ENCODE measurements around the gene C14orf180.

C14orf180 gene

DNA sequence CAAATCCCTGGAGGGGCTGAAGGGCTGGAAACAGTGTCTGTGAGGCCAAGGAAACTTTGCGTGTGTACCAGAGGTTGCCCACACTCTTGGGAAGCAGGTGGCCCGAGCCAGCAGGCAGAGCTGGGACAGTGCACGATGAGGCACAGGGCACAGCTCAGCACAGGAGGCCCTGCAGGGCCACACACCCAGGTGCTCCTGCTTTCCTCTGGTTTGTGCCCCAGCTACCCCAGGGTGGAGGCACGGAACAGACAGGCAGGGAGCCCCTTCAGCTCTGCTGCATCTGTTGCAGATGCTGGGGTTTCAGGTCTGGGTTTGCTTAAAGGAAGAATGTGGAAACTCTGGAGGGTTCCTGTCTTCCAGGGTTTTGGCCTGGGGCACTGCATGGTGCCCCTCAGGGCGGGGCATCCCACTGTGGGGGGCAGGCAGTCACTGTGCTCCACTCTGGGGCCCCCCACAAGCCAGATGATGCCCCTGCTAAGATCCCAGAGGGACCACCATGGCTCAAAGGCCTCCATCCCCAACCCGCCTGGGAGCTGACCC lies 16.4 kb downstream of the C14orf180 start:
- no peak for DNase-seq

DNA sequence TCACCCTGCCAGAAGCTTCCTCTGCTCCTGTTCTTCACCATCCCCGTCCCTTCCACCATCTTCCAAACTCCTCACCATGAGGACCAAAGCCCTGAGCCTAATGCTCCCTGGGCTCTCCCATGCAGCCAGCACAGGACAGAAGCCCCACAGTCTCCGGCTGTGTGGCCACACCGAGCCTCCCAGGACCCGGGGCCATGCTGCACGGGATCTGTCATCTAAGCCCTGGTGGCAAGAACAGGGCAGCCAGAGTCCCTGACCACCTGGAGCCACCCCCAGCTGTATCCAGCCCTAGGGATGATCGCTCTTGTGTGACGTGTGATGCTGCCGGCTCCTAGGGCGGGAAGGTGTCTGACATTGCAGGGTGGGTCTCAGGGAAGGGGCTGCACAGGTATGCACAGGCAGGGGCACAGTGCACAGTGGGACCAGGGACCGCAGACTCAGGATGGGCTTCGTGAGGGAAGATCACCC lies 16.9 kb downstream of the C14orf180 start:
- DNase-seq, result no peak

- no peak for DNase-seq
Measured at GRCh38 chr14:104596927-104597351, 17.4 kb downstream of the C14orf180 start.

DNA sequence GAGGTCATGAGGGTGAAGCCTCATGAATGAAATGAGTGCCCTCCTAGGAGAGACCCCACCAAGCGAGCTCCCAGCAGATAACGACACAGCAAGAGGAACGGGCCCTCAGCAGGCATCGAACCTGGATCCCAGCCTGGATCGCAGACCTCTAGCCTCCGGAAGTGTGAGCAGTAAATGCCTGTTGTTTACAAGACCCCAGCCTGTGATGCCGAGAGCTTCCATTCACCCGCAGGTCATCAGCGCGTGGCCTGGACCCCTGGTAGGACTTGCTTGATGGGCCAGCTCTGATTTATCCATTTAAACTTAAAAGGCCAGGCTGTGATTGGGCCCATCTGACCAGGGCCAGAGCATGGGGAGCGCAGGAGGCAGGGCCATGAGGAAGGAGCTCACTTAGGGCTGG lies 18.0 kb downstream of the C14orf180 start:
- no peak for DNase-seq

- no peak for DNase-seq
Measured at GRCh38 chr14:104598039-104598909, 18.7 kb downstream of the C14orf180 start.

DNA sequence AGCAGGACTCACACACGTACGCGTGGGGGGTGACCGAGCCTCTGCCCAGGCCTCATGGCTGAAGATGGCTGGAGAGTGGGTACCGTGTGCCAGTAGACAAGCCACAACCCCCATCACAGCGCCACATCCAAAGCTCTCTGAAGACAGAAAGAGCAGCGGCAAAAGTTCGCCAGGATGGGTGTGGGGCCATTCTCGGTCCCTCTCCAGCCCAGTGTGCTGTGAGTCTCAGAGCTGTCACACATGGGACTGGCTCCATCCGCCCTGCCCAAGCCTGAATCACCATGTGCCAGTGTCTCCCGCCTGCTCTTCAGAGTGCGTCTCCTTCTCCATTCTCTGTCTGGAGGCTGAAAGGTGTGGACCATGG lies 19.3 kb downstream of the C14orf180 start:
- no peak for DNase-seq

DNA sequence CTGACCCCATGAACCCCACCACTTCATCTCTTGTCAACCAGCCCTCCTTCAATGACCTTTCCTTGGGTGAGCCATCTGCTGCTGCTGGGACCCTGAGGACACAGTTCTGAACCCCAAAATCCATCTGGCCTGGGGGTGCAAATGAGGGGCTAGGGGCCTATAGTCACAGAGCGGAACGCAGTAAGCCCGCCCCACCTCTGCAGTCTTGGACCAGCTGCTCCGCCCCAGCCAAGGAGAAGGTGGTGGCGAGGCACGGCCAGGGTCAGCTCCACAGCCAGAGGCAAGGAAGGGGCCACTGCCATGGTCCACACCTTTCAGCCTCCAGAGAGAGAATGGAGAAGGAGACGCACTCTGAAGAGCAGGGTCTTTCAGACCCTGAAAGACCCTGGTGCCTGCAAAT lies 19.9 kb downstream of the C14orf180 start:
- DNase-seq, result no peak

- DNase-seq, result no peak
Measured at GRCh38 chr14:104600141-104600643, 20.6 kb downstream of the C14orf180 start.

GRCh38 chr14:104600805-104601204 lies 21.2 kb downstream of the C14orf180 start:
- no peak for DNase-seq

DNA sequence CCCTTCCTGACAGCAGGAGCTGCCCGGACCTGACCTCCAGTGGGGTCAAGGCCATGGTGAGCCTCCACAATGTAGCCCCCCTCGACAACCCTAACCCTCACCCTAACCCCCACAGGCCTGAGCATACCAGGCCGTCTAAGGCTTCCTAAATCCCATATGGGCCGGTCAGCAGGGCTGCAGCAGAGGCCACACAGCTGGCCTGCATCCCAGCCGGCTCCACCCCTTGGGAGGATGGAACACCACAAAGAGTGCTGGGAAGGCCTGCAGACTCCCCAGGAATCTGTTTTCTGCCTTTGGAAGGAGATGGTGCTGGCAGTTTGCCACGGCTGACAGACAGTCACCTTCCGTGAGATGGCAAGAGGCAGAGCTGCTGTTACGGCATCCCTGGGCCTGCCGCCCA lies 22.2 kb downstream of the C14orf180 start:
- DNase-seq, result no peak

DNA sequence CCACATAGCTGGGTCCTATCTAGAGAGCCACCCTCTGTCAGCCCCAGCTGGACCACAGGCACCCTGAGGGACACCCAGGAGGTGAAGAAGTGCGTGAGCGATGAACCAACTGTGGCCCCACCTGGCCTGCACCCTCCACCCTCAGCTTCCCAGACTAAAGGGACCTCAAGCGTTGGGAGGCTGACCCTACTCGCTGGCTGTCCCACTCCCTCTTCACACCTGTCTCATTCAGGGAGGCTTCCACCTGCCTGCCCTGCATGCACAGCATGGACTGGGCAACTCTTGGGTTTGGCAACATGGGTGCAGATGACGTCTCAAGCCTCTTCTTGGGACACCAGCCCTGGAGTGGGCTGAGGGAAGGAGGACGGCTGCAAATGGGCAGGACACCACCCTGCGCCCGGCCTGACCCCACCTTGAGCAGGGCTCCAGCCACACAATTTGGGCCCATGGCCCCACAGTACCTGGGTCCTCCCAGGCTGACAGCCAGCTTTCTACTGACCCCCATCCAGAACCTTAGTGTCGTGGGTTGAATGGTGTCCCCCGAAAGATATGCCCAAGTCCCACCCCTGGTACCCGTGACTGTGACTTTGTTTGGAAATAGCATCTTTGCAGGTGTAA lies 22.9 kb downstream of the C14orf180 start:
- no peak for DNase-seq

DNA sequence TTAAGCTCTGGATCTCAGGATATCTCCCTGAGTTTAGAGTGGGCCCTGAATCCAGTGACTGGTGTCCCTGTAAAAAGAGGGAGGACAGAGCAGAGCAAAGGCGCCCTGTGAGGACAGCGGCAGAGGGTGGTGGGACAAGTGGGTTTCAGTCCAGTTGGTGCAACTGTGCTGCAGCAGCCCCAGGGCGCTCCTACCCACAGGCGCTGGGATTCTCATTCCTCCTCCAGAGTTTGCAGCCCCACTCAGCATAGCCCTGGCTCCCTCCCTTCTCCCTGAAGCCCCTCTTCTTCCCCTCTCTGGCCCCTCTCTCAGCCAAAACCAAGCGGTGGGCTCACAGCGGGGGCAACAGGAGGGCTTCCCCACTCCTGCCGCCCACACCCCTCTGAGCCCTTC lies 23.4 kb downstream of the C14orf180 start:
- no peak for DNase-seq

- no peak for DNase-seq
Measured at GRCh38 chr14:104603711-104604401, 24.3 kb downstream of the C14orf180 start.

DNA sequence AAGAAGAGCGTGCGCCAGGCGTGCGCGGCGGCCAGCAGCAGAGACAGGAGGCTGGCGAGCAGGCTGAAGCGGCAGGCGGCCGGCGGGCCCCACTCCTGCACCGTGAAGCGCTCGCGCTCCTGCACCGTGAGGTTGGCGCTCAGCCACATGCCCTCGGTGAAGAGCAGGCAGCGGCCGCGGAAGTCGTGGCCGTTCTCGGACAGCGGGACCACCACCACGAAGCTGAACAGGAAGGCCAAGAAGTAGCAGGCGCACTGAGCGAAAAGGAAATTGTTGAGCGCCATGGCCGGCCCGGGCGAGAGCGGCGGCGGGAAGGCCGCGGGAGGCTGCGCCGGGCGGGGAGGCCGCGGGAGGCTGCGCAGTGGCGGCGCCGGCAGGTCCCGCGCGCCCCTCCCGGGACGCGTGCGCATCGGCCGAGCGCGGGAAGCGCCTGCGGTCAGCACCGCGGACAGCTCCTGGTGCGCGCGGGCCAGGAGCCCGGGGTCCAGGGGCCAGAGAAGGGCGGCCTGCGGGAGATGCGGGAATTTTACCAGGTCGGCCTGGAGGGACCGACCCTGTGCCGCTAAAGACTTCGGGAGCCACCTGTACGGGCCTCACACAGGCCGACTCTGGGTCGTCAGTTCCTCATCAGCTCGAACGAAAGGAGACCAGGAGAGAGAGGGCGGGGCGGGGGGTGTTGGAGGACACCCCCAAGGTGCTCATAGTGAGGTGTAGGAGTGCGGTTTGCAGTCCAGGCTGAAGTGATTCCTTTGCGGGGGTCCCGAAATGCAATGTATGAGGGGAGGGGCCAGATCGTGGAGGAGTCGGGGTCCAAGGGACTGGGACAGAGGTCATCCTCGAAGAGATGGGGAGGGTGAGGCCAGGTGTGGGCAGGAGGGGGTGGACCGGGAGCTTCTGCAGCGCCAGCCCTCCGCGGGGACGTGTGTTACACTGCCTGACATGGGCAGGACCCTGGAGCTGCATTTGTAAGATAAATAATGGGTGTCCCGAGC lies 25.2 kb downstream of the C14orf180 start, which contains the start of gene TMEM179:
Gene TMEM179 (minus strand): TSS at position 315 of the 992 bp plus-strand sequence. CDS start 31 bp downstream, at position 284.
- DNase-seq, result no peak

DNA sequence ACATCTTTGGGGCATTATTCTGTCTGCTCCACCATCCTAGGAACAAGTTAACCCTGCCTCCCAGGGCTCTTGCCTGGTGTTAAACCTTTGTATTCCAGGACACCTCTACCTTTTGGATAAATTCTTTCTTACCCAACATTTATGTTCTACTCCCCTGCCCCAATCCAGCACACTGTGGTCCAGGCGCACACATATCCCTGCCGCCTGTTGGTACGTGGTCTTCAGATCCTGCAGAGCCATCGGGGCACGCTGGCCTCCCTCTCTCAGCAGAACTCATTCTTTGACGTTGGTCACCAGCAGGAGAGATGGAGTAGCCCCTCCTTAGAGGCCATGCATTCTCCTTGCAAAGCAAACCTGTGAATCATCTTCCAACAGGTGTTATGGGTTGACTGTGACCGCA lies 30.1 kb downstream of the C14orf180 start:
- no peak for DNase-seq

DNA sequence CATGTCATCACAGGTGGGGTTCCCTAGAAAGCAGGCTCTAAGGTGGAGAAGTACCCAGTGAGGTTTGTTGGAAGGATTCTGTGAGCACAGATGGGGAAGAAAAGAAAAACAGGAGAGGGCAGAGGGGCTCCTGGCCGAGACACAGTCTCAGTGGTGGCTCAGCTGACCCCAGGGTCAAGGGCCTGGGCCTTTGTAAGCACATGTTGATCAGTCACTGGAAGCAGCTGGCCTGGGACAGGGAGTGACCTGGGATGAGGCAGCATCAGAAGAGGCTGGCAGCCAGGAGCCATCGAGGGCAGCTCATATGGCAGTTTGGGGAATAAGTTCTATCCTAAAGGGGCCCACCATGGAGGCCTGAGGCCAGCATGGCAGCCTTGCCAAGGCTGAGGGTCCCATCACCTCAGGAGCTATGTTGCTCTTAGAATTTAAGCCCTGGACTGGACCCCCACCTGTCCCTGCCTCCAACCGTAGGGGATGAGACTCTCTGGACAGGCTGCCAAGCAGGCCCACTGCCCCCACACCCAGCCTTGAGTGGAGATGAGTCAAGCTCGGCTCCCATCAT lies 31.3 kb downstream of the C14orf180 start:
- DNase-seq, result no peak

DNA sequence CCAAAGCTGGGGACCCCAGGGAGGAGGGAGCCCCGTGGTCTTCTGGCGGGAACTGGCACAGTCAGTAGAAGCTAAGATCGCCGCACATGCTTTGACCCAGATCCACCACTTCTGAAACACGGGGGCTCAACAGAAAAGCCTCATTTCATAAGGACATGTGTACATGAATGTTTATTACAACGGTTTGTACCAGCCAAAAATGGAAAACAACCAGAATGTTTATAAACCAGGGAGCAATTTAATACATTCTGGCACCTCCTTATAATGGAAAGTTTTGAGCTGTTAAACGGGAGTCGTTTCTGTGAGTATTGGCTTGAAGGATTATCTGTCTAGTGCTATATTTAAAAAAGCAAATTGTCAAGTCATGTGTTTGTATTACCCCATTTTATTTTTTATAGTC lies 32.3 kb downstream of the C14orf180 start:
- DNase-seq, result no peak

DNA sequence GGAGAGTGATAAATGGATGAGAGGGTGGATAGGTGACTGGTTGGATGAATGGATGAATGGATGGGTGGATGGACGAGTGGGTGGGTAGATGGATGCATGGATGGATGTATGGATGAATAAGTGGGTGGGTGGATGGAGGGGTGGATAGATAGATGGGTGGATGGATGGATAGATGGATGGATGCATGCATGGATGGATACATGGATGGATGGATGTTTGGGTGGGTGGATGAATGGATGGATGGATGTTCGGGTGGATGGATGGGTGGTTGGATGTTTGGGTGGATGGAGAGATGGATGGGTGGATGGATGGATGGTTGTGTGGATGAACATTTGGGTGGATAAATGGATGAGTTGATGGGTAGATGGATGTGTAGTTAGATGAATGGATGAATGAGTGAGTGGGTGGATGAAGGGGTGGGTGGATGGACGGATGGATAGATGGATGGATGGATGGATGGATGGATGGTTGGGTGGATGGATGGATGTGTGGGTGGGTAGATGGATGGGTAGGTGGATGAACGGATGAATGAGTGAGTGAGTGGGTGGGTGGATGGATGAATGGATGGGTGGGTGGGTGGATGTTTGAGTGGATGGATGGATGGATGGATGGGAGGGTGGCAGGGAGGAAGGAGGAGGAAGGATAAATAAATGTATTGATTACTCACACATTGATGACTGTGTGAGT lies 34.7 kb downstream of the C14orf180 start:
- no peak for DNase-seq

- no peak for DNase-seq
Measured at GRCh38 chr14:104624939-104625338, 45.4 kb downstream of the C14orf180 start.

DNA sequence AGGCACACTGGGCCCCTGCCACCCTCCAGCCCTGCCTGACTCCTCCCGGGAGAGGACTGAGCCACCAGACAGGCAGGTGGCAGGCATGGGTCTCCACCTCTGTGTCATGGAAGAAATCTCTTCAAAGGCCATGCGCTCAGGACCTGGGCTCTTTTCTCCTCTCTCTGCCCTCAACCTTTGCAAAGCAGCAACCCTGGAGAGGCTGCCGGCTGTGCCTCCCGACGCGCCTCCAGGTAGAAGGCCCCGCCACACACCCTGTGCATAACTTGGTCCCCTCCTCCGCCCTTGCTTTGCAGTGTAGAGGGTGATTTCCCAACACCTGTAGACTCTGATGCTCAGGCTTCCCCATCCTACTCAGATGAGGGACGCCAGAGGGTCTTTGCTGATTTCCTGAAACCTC lies 53.2 kb downstream of the C14orf180 start:
- no peak for DNase-seq
